Measurements from ENCODE around the gene ATF6.
"Not testable (repeated sequence)": the region's sequence is repeated elsewhere in the genome, so short reads cannot be mapped to it uniquely, and the experiment has no call there.

The ATF6 gene

GRCh38 chr1:161784968-161785367 lies 18.8 kb downstream of the ATF6 start:
- DNase-seq = peak; percentile 50

- no peak for DNase-seq
These were observed 21.2 kb downstream of the ATF6 start for GRCh38 chr1:161787355-161787754.

- DNase-seq = no peak
These were observed 24.6 kb downstream of the ATF6 start for GRCh38 chr1:161790587-161791317.

- no peak for DNase-seq
These were observed 26.0 kb downstream of the ATF6 start for GRCh38 chr1:161791904-161792655.

GRCh38 chr1:161792740-161793139 lies 26.6 kb downstream of the ATF6 start:
- DNase-seq = peak; percentile 57

GRCh38 chr1:161799792-161800191 lies 33.7 kb downstream of the ATF6 start:
- DNase-seq = no peak

- DNase-seq = peak; percentile 53
These were observed 35.8 kb downstream of the ATF6 start for GRCh38 chr1:161801955-161802354.

GRCh38 chr1:161803181-161803580 lies 37.1 kb downstream of the ATF6 start:
- DNase-seq = no peak

GRCh38 chr1:161805399-161806197 lies 39.5 kb downstream of the ATF6 start:
- no peak for DNase-seq

- not testable (repeated sequence) for DNase-seq
These were observed 43.1 kb downstream of the ATF6 start for GRCh38 chr1:161809202-161809601.

GRCh38 chr1:161809656-161810055 lies 43.5 kb downstream of the ATF6 start:
- not testable (repeated sequence) for DNase-seq

- no peak for DNase-seq
These were observed 44.7 kb downstream of the ATF6 start for GRCh38 chr1:161810780-161811179.

- no peak for DNase-seq
These were observed 50.1 kb downstream of the ATF6 start for GRCh38 chr1:161816201-161816600.

GRCh38 chr1:161817176-161817730 lies 51.1 kb downstream of the ATF6 start:
- DNase-seq = no peak

GRCh38 chr1:161820914-161821313 lies 54.8 kb downstream of the ATF6 start:
- no peak for DNase-seq

- DNase-seq = no peak
These were observed 58.5 kb downstream of the ATF6 start for GRCh38 chr1:161824618-161825017.

- DNase-seq = no peak
These were observed 59.7 kb downstream of the ATF6 start for GRCh38 chr1:161825831-161826230.

- no peak for DNase-seq
These were observed 60.4 kb downstream of the ATF6 start for GRCh38 chr1:161826478-161826877.

- no peak for DNase-seq
These were observed 61.7 kb downstream of the ATF6 start for GRCh38 chr1:161827786-161828185.

GRCh38 chr1:161832299-161832907 lies 66.3 kb downstream of the ATF6 start:
- not testable (repeated sequence) for DNase-seq

GRCh38 chr1:161834967-161835550 lies 68.9 kb downstream of the ATF6 start:
- no peak for DNase-seq

GRCh38 chr1:161836018-161836417 lies 69.9 kb downstream of the ATF6 start:
- no peak for DNase-seq
